Measurements from ENCODE around the gene SLC39A11.

SLC39A11 gene

GRCh38 chr17:73091410-73091769 lies 1.1 kb downstream of the SLC39A11 start:
- TF ChIP-seq RAD21 (IDR thresholded peaks at IDR 0.05; ENCODE audit: low read depth) (no peak), CREB1 (IDR thresholded peaks at IDR 0.05; ENCODE audit: low read depth) (no peak), EGR1 (IDR thresholded peaks at IDR 0.05) (no peak), NFIC (IDR thresholded peaks at IDR 0.05) (no peak), YY1 (IDR thresholded peaks at IDR 0.05; ENCODE audit: low read depth) (no peak), FOXM1 (IDR thresholded peaks at IDR 0.05; ENCODE audit: borderline replicate concordance, low read depth) (no peak), ZBTB7A (IDR thresholded peaks at IDR 0.05; ENCODE audit: low read depth) (no peak), CEBPB (IDR thresholded peaks at IDR 0.05) (no peak), EP300 (IDR thresholded peaks at IDR 0.05; ENCODE audit: borderline replicate concordance) (no peak), TEAD4 (IDR thresholded peaks at IDR 0.05) (no peak)
- TF ChIP-seq, protein P1, sequence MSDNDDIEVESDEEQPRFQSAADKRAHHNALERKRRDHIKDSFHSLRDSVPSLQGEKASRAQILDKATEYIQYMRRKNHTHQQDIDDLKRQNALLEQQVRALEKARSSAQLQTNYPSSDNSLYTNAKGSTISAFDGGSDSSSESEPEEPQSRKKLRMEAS (IDR thresholded peaks at IDR 0.05): no peak
- TF ChIP-seq, protein P2, sequence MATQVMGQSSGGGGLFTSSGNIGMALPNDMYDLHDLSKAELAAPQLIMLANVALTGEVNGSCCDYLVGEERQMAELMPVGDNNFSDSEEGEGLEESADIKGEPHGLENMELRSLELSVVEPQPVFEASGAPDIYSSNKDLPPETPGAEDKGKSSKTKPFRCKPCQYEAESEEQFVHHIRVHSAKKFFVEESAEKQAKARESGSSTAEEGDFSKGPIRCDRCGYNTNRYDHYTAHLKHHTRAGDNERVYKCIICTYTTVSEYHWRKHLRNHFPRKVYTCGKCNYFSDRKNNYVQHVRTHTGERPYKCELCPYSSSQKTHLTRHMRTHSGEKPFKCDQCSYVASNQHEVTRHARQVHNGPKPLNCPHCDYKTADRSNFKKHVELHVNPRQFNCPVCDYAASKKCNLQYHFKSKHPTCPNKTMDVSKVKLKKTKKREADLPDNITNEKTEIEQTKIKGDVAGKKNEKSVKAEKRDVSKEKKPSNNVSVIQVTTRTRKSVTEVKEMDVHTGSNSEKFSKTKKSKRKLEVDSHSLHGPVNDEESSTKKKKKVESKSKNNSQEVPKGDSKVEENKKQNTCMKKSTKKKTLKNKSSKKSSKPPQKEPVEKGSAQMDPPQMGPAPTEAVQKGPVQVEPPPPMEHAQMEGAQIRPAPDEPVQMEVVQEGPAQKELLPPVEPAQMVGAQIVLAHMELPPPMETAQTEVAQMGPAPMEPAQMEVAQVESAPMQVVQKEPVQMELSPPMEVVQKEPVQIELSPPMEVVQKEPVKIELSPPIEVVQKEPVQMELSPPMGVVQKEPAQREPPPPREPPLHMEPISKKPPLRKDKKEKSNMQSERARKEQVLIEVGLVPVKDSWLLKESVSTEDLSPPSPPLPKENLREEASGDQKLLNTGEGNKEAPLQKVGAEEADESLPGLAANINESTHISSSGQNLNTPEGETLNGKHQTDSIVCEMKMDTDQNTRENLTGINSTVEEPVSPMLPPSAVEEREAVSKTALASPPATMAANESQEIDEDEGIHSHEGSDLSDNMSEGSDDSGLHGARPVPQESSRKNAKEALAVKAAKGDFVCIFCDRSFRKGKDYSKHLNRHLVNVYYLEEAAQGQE (IDR thresholded peaks at IDR 0.05; ENCODE audit: low read depth): no peak

GRCh38 chr17:73090396-73091202 lies 1.9 kb downstream of the SLC39A11 start:
- TF ChIP-seq RAD21 (IDR thresholded peaks at IDR 0.05; ENCODE audit: low read depth) (no peak), CEBPB (IDR thresholded peaks at IDR 0.05) (no peak), CREB1 (IDR thresholded peaks at IDR 0.05; ENCODE audit: low read depth) (no peak), YY1 (IDR thresholded peaks at IDR 0.05; ENCODE audit: low read depth) (no peak), TEAD4 (IDR thresholded peaks at IDR 0.05) (no peak), TCF12 (IDR thresholded peaks at IDR 0.05; ENCODE audit: low read depth) (no peak), TAF1 (IDR thresholded peaks at IDR 0.05; ENCODE audit: low read depth) (no peak), ZBTB7A (IDR thresholded peaks at IDR 0.05; ENCODE audit: low read depth) (no peak)
- TF ChIP-seq, protein P2 (IDR thresholded peaks at IDR 0.05; ENCODE audit: low read depth): no peak
- TF ChIP-seq, protein P3, sequence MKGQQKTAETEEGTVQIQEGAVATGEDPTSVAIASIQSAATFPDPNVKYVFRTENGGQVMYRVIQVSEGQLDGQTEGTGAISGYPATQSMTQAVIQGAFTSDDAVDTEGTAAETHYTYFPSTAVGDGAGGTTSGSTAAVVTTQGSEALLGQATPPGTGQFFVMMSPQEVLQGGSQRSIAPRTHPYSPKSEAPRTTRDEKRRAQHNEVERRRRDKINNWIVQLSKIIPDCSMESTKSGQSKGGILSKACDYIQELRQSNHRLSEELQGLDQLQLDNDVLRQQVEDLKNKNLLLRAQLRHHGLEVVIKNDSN (IDR thresholded peaks at IDR 0.05): no peak

GRCh38 chr17:73089322-73090317 lies 2.9 kb downstream of the SLC39A11 start:
- TF ChIP-seq ZBTB7A (IDR thresholded peaks at IDR 0.05; ENCODE audit: low read depth) (no peak), EGR1 (IDR thresholded peaks at IDR 0.05) (no peak), TCF12 (IDR thresholded peaks at IDR 0.05; ENCODE audit: low read depth) (no peak), YY1 (IDR thresholded peaks at IDR 0.05; ENCODE audit: low read depth) (no peak), RAD21 (IDR thresholded peaks at IDR 0.05; ENCODE audit: low read depth) (no peak), TAF1 (IDR thresholded peaks at IDR 0.05; ENCODE audit: low read depth) (no peak), FOXM1 (IDR thresholded peaks at IDR 0.05; ENCODE audit: borderline replicate concordance, low read depth) (no peak), TEAD4 (IDR thresholded peaks at IDR 0.05) (no peak)
- TF ChIP-seq, protein P3 (IDR thresholded peaks at IDR 0.05): no peak
- TF ChIP-seq, protein P2 (IDR thresholded peaks at IDR 0.05; ENCODE audit: low read depth): no peak
- TF ChIP-seq, protein P1 (IDR thresholded peaks at IDR 0.05): no peak
